ENCODE results near the gene TMEM121. TPM values are rescaled to one million over a fixed set of nuclear protein-coding genes. Genes with fewer than 3 reads are reported as not detected.

TMEM121 gene
- total and polyA plus RNA-seq, 2 donors (not counting 1 experiment from before 2014, with no cell fraction given): 0.99 to 3.7 TPM

- H3K4me2 ChIP-seq (replicated peaks; ENCODE audit: low read depth, low read length, poor library complexity, severe bottlenecking): peak overlapping the region; percentile 77
Measured at GRCh38 chr14:105531894-105532623, 5.7 kb downstream of the TMEM121 start.

More at GRCh38 chr14:105531894-105532623, 5.7 kb downstream of the TMEM121 start:
- H3K4me3 Mint-ChIP-seq: peak overlapping the region; percentile 79
- ATAC-seq (ENCODE audit: low read depth) (peak; percentile 16), DNase-seq (peak; percentile 68)
- H3K27ac Mint-ChIP-seq: peak overlapping the region; percentile 90
- intact Hi-C loops (cut with micrococcal nuclease): loop anchor here (10.0 kb wide), 1 partner anchor 883 kb away; no protein-coding TSS in a partner anchor
- H3K9me3 ChIP-seq (ENCODE audit: control extremely low read depth in 1 of 3, control insufficient read depth in 2 of 3, insufficient read depth in 1 of 3, low read length in 2 of 3): peaks cover 0 to 21% (median 0%) of the 10 kb centered on the region in 3 donors
- peak overlapping the region; percentile 76 for H2AFZ ChIP-seq (ENCODE audit: insufficient read depth, low read depth, low read length, poor library complexity, severe bottlenecking)
- peaks cover 55% of the 10 kb centered on the region for H3K4me1 Mint-ChIP-seq
- WGBS (ENCODE audit: insufficient coverage): 31% methylated on average over 19 of the region's 19 CpGs
- no peak for TF ChIP-seq CTCF (IDR thresholded peaks at IDR 0.05)
- TF ChIP-seq EZH2 (IDR thresholded peaks at IDR 0.05; ENCODE audit: borderline replicate concordance, insufficient read depth, low read depth, low read length, poor library complexity, severe bottlenecking): no peak
- ChIA-PET POLR2A (interaction anchor here (0.5 to 1.8 kb wide), 4 partner anchors 12 to 42 kb away, joined by 3 to 6 read pairs (median 4); no protein-coding TSS in a partner anchor), CTCF (interaction anchor here (1.1 to 4.2 kb wide), 11 partner anchors 13 to 885 kb away, joined by 3 to 52 read pairs (median 7); partner anchors contain the start of gene TEDC1)
- H4K20me1 ChIP-seq (ENCODE audit: control insufficient read depth, insufficient read depth, low read length, poor library complexity, severe bottlenecking): peaks cover 10% of the 10 kb centered on the region
- peak overlapping the region; percentile 32 to 64 for H3K27ac ChIP-seq (ENCODE audit: low read length in 2 of 2)
- no peak overlapping the region for H3K4me3 ChIP-seq (ENCODE audit: control extremely low read depth in 1 of 5, extremely low read depth in 1 of 5, insufficient read depth in 1 of 5, low read depth in 2 of 5, low read length in 4 of 5)
- H3K9me3 Mint-ChIP-seq (ENCODE audit: insufficient read depth): no peaks in the 10 kb centered on the region
- no peaks in the 10 kb centered on the region for H3K79me2 ChIP-seq (ENCODE audit: control insufficient read depth, insufficient read depth, low read length)
- H3K36me3 ChIP-seq (replicated peaks in 1 of 2; ENCODE audit: control extremely low read depth in 1 of 2, control insufficient read depth in 1 of 2, extremely low read depth in 1 of 2, insufficient read depth in 2 of 2, low read length in 1 of 2): no peaks in the 10 kb centered on the region
- H3K4me1 ChIP-seq (ENCODE audit: control insufficient read depth in 2 of 2, insufficient read depth in 2 of 2, low read length in 2 of 2): peaks cover 55 to 60% of the 10 kb centered on the region in 2 donors
- peak overlapping the region; percentile 29 for H3K9ac ChIP-seq (ENCODE audit: low read length)
- H3K27me3 ChIP-seq (replicated peaks in 1 of 4; ENCODE audit: control extremely low read depth in 1 of 4, control insufficient read depth in 3 of 4, insufficient read depth in 4 of 4, low read length in 3 of 4): peaks cover 0 to 34% (median 5%) of the 10 kb centered on the region in 4 experiments
- no peaks in the 10 kb centered on the region for H3K27me3 Mint-ChIP-seq
